ENCODE data around the gene MBTPS1.

The MBTPS1 gene

DNA sequence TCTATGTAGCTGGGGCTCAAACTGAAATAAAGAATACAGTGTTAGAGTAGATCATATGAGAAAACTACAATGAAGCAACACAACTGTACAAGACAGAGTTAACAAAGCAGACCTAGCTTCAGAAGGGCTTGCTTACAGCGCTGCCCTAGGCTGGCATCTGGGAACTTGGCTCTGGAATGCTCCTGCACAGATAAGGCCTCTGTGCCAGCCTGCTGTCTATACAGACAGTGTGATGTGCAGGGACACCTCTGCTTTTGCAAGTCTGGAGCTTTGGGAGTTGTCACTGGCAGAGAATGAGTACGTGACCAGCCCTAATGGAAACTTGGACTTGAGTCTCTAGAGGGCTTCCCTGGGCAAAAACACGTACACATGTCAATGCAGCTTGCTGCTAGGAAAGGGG is 42.0 kb downstream of the MBTPS1 start:
- DNase-seq (ENCODE audit: low spot score), result no peak

GRCh38 chr16:84072014-84072413 is 44.7 kb downstream of the MBTPS1 start:
- DNase-seq (ENCODE audit: low spot score), result no peak

DNA sequence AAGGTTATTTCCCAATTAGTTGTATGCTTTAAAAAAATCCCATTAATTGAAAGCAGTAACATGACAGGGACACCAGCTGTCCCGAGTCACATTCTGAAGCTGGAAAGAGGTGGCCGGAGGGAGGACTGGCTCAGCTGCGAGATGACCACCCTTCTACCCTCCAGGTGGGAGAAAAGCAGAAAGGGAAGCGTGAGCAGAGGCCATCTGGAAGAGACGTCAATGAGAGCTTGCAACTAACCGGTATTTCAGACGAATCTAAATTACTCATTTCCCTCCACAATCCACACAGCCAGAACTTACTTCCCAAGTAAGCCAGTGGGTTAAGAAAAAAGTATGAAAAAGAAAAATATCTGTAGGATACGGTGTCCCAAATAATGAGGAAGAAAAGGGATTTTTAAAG is 45.6 kb downstream of the MBTPS1 start:
- DNase-seq (ENCODE audit: low spot score), result no peak

DNA sequence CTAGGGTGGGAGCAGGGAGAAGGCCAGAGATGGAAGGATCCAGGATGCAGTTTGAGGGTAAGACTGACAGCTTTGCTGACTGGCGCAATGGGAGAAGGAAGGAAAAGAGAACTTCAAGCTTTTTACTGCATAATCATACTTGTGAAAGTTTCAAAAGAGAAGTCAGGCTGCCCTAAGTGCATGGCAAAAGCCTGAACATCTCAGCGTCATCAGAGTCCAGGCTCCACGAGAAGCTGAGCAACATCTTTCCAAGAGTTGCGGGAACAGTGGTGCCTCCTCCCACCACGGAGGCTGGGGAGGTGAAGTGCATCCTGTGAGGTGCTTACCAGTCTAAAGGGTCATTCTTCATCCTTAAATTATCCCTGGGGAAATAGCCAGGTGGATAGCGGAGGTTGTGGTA is 47.2 kb downstream of the MBTPS1 start:
- DNase-seq (ENCODE audit: low spot score), result no peak

DNA sequence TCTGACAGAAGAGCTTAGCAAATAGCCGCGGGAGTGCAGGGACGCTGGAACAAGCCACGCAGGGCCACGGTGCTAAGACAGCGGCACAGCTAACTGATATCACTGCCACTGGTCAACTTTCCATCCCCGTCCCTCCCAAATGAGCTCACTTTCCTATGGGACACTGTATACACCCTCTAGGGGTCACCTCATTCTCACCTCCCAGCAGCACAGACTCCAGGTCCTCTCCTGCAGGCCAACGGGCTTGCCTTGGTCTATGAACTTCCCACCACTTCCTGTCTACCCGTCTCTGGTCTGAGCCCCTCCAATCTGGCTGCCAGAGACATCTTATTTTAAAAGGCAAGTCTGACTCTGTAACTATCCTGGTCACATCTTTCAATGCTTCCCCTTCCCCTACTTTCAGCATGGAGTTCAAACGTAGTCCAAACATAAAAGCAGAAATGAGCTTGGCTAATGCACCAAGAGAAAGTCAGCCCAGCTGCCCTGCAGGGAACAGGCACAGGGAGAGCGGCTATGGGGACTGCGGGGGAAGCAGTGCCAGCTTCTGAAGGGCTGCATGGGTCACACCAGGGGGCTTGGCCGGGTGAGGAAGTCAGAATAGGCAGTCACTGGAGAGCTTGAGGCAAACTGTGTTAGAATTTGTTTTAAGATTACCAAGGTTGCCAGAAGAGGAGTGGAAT is 47.8 kb downstream of the MBTPS1 start:
- DNase-seq (ENCODE audit: low spot score), result no peak

DNA sequence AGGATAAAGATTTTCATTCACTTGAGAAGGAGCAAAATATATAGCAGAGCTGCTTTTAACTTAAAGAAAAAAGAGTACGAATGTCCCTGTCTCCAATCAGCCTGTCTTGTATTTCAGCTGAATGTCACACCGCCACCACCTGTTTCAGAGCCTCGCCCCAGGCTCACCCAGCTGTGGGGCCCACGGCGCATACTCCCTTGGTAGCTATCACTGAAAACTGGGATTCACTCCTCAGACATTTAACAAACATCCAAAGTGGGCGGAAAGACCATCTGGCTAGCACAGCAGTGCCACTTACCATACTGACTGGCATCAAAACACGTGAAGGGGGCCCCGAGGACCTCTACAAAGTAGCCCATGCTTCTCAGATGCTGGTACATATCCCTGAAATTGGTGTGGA is 48.7 kb downstream of the MBTPS1 start:
- no peak for DNase-seq (ENCODE audit: low spot score)

DNA sequence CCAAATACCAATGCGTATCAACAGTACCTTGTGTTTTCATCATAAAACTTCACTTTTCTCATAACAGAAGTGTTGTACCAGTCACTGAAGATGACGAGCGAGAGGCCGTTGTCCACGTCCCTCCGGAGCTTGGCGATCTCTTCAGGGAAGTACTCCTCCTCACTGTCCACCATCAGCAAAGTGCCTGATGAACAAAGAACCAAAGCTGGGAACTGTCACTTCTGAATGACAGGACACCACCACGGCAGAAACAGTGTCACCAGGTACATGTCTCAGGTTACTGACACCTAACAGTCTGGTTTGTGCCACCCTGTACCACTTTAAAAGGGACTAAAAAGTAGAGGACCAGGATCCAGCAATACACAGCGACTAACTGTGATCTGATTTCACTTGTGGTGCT is 49.1 kb downstream of the MBTPS1 start:
- DNase-seq (ENCODE audit: low spot score), result no peak

- DNase-seq (ENCODE audit: low spot score), result no peak
These were observed 51.1 kb downstream of the MBTPS1 start for GRCh38 chr16:84065536-84066132.

GRCh38 chr16:84063980-84064379 is 52.8 kb downstream of the MBTPS1 start:
- no peak for DNase-seq (ENCODE audit: low spot score)

DNA sequence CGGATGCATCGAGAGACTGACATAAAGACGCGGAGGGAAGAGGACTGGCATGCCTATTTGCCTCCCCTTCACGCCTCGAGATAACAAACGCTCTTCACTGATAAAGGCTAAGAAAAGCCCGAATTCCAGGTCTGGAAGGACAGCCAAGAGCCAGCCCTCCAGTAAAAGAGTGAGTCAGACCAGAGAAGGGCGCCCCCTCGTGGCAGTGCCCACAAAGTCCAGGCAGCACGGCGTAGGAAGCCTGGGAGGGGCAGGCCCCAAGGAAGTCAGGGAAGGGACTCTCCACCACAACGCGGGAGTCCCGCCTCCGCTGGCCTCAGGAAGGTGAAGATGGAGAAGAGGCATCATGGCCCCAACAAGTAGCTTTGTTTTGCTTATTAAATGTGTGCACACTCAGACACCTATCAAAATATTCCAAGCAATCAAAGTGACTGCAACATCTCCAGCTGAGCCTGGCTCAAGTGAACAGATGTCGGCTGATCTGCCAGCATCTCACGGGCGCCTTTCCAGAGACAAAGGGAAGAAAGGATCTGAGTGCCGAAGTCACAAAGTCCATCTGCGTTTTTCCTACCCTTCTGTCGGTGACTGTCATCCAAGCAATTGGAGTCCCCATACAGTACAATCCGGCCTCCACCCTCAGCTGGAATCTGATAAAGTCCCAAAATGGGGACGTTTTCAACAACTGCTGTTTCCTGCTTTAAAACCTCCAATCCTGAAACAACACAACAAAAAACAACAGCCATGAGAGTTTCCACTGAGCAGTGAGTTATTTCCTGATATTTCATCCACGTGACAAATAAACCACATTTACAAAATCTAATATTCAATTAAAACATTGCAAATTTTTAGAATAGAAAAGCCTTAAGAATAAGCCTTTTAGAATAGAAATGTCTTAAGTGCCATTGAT is 53.8 kb downstream of the MBTPS1 start:
- DNase-seq (ENCODE audit: low spot score), result no peak

- no peak for DNase-seq (ENCODE audit: low spot score)
These were observed 55.4 kb downstream of the MBTPS1 start for GRCh38 chr16:84061236-84061819.

GRCh38 chr16:84059946-84060901 is 56.5 kb downstream of the MBTPS1 start:
- no peak for DNase-seq (ENCODE audit: low spot score)

DNA sequence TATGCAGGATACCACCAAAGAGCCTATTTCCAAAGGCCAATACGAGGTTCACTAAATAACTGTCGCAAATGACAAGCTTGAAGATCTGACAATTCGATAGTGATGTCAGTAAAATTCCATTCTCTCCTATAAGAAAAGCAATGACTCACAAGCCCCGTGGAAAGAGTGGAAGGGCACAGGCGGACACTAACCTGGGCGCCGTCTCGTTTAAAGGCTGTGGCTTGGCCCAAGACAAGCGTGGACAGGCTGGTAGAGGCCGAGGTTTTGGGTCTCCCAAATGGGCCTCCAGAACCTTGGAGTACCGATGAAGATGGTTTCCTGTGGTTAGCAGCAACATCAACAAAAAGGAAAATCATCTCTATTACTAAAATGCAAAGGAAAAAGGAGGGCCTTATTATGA is 57.6 kb downstream of the MBTPS1 start:
- no peak for DNase-seq (ENCODE audit: low spot score)

GRCh38 chr16:84058664-84059063 is 58.1 kb downstream of the MBTPS1 start:
- no peak for DNase-seq (ENCODE audit: low spot score)

DNA sequence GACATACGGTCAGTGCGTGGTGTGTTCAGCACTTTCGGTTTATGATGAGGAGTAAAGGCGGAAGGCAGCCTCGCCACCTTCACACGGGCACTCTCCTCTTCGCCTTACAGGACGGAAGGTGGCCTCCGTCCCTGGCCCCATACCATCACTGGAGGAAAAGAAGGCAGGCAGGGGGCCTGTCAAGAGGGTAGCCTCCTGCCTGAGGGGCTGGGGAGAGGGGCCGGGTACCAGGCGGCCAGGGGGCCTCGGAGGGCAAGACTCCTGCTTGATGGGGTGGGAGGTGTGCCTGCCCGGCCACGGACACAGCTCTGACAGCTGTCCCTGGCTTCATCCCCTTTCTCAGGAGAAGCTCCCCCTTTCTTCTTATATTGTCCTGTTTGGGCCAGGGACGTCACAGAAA is 58.5 kb downstream of the MBTPS1 start:
- DNase-seq (ENCODE audit: low spot score), result no peak

GRCh38 chr16:84056933-84057332 is 59.8 kb downstream of the MBTPS1 start:
- peak; percentile 53 for DNase-seq (ENCODE audit: low spot score)

GRCh38 chr16:84055801-84056634 is 60.7 kb downstream of the MBTPS1 start:
- no peak for DNase-seq (ENCODE audit: low spot score)

DNA sequence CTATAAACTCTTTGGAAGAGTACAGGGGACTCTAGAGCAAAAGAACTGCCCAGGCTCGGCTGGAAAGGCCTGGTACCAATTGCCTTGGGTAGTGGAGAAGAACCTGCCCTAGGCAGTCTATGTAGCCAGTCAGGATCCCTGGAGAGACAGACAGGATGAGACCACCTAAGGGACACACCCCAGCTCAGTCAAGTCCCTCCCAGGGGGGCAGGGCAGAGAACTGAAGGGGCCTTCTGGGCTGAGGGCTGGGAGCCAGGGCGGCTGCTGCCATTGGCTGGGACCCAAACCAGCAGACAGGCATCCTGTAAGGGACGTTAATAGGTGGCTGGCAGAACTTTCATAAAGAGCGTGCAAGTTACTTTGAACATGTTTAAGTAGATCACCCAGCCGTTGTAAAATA is 61.4 kb downstream of the MBTPS1 start:
- DNase-seq (ENCODE audit: low spot score), result no peak

GRCh38 chr16:84054916-84055315 is 61.8 kb downstream of the MBTPS1 start:
- no peak for DNase-seq (ENCODE audit: low spot score)

DNA sequence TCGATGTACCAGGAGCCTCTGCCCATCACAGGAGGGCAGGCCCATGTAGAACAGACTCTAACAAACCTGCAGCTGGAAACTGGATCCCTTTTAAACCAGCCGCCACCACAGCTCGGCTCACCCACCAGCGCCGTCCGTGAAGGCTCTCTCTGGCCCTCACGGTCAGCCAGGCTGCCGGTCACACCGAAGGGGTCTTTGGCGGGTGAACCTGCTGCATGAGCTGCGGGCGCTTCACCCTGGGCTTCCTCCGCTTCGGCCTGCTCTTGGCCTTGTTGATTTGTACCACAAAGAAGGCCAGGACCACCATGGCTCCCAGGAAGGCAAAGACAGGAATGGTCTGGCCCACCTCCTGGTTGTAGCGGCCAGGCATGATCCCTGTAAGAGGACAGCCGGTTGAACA is 62.5 kb downstream of the MBTPS1 start:
- no peak for DNase-seq (ENCODE audit: low spot score)

- no peak for DNase-seq (ENCODE audit: low spot score)
These were observed 63.5 kb downstream of the MBTPS1 start for GRCh38 chr16:84053237-84053636.

Measured in putamen (tissue), 1 donor.